Fibroblast of skin of scalp (primary cell): ENCODE measurements around the gene TMCO5A.

Experiments used
- DNase-seq: peaks from one replicate; pipeline ENCODE4 v3.0.0-alpha.2; 2013

TMCO5A gene

GRCh38 chr15:37973856-37974255 lies 39.4 kb downstream of the TMCO5A start:
- DNase-seq: no peak

- DNase-seq: no peak
These were observed 43.8 kb downstream of the TMCO5A start for GRCh38 chr15:37978231-37978630.

DNA sequence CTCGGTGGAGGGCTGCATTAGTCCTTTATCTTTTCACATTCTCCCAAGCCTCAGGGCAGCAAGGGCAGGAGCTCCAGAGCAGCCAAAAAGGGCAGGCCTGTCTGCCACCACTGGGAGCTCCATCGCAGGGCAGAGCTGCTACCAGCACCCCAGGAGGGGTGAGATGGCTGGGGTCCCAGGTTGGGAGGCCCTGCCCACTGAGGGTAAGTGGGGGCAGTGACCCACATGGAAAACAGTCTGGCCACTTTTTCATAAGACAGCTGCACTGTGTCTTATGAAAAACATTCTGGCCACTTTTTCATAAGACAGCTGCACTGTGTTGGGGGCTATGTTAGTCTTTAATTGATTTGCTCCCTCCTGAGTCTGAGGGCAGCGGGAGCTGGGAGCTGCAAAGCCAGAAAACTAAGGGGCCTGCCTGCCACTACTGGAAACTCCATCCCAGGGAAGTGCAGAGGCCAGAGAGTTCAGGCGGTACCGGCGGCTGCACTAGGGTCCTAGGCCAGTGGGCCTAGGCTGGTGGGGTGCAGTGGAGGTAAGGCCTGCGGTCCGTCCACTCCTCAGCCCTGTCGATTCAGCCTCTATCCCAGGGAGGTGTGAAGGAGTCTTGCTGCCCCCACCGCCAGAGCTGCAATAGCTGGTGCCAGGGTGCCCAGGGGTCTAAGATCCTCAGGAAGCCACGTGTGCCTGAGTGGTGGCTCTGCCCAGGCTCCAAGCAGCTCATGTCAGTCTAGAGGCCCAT lies 45.4 kb downstream of the TMCO5A start:
- DNase-seq: no peak

DNA sequence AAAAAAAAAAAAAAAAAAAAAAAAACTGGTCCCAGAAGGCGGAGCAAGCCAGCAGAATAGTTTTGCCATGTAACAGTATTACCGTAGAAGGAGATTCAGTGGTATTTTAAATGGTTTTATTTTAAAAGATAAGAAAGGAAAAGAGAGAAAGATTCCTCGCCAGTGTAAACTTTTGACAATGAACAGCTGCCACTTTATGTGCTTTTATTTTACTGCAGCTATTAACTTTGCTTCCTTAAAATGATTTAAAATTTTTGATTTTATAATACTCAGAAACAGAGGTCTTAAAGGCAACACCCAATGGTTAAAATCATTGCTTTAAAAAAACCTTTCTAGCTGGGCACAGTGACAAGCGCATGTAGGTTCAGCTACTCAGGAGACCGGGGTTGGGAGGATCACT lies 46.8 kb downstream of the TMCO5A start:
- no peak for DNase-seq

DNA sequence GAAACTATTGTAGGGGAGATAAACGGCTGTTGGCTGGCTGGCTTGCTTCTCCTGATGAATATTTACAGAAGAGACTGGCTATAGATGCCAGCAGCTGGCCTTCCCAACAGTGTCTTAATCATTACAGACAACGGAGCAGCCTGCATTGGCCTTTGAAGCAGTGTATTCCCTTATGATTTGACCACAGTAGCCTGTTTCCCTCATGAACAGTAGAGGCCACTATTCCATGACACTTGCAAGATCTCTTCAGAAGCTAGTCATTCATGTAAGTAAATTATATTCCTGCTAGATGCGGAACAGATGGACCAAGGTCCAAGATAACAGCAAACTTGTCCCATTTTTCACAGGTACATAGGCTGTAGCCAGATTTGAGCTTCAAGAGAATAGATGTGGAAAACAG lies 47.3 kb downstream of the TMCO5A start:
- peak; percentile 54 for DNase-seq

DNA sequence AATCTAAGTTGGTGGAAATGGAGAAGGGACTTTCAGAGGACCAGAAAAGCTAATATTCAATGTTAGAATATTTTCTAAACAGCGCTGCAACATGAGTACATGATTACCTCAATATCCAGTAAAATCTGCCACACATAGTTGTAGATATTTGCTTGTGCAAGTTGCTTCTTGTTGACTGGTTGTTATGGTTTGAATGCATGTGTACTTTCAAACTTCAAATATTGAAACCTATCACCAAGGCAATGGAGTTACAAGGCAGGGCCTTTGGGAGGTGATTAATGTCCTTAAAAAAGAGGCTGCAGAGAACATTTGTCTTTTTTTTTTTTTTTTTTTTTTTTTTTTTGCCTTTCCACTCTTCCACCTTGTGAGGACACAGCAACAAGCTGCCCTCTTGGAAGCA lies 49.9 kb downstream of the TMCO5A start:
- DNase-seq: no peak

DNA sequence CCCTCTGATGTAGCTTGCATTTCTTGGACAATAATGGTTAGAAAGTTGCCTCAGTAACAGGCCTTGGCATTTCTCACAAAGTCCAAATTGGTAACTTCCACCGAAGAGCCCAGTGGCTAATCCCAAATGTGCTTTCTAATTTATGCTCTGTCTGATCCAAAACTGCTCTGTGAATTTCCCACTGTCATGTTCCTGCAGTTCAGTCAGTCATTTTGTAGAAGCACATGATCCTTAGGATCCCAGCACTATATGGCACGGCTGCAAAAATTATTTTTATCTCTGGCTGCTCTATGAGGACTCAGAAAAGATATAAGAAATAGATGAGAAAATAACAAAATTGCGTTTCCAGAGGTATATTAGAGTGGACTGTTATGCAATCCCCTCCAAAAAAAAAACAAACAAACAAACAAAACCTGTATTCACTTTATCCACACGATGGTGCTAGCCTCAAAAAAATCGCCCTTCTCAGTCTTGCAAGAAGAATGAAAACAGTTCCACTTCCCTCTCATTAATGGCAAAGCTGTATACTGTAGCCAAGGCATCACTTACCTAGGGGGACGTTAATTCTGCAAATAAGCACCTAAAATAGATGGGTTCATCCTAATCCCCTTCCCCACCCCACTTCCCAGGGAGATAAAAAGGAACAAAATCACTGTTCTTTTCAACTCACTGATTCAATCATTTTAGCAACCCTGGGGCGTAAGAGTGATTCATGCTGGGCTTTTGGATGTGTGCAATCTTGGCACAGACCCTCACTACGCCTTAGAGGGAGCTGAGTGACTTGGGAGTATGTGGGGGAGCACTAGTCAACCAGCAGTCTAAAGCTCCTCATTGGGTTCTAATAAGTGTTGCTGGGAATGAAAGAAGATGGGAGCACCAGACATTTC lies 61.3 kb downstream of the TMCO5A start:
- peak; percentile 72 for DNase-seq
